HepG2 (cell line): ENCODE measurements around the gene STAT1. TPM values are rescaled to one million over a fixed set of nuclear protein-coding genes. Genes with fewer than 3 reads are reported as not detected.

Experiments
- ATF2 ChIP-seq: sonication (generic); formaldehyde crosslinking; IDR thresholded peaks from 2 replicates; pipeline ENCODE4 v1.4.0; 2020; ENCODE audit warnings: missing genetic modification reagents
- BCL6 ChIP-seq: IDR thresholded peaks from 2 replicates; pipeline ENCODE4 v1.6.1; 2016; ENCODE audit warnings: missing genetic modification reagents, missing compliant biosample characterization
- BRD4 ChIP-seq: sonication (generic); formaldehyde crosslinking; IDR thresholded peaks from 2 replicates; pipeline ENCODE4 v1.4.0; 2020; ENCODE audit warnings: missing genetic modification reagents
- EED ChIP-seq: sonication (generic); formaldehyde crosslinking; IDR thresholded peaks from 2 replicates; pipeline ENCODE4 v1.5.0; 2020; ENCODE audit warnings: mild to moderate bottlenecking, missing genetic modification reagents
- GPN1 ChIP-seq: sonication (generic); formaldehyde crosslinking; IDR thresholded peaks from 2 replicates; pipeline ENCODE4 v1.5.1; 2020; ENCODE audit warnings: missing genetic modification reagents, borderline replicate concordance
- IRF1 ChIP-seq: sonication (generic); formaldehyde crosslinking; IDR thresholded peaks from 2 replicates; pipeline ENCODE4 v1.4.0; 2020; ENCODE audit warnings: low read depth, mild to moderate bottlenecking, missing genetic modification reagents
- KLF11 ChIP-seq: IDR thresholded peaks from 2 replicates; pipeline ENCODE4 v1.6.1; 2016; ENCODE audit warnings: missing compliant biosample characterization
- SNAPC4 ChIP-seq: sonication (generic); formaldehyde crosslinking; IDR thresholded peaks from 2 replicates; pipeline ENCODE4 v1.4.0; 2020; ENCODE audit warnings: mild to moderate bottlenecking, missing genetic modification reagents
- SOX5 ChIP-seq: IDR thresholded peaks from 2 replicates; pipeline ENCODE4 v1.6.1; 2016; ENCODE audit warnings: borderline replicate concordance
- TARDBP ChIP-seq: sonication (generic); formaldehyde crosslinking; IDR thresholded peaks from 2 replicates; pipeline ENCODE4 v1.8.0; 2022; ENCODE audit warnings: mild to moderate bottlenecking, missing genetic modification reagents
- U2AF1 ChIP-seq: fragments of 200-400 bp; formaldehyde crosslinking; optimal IDR thresholded peaks from 2 replicates; pipeline ENCODE3; 2017; ENCODE audit warnings: mild to moderate bottlenecking, low read depth, low read length
- ZBTB1 ChIP-seq: sonication (generic); formaldehyde crosslinking; IDR thresholded peaks from 2 replicates; pipeline ENCODE4 v1.4.0; 2020; ENCODE audit warnings: missing genetic modification reagents, borderline replicate concordance
- ZKSCAN5 ChIP-seq: sonication (generic); formaldehyde crosslinking; IDR thresholded peaks from 2 replicates; pipeline ENCODE4 v1.5.1; 2020; ENCODE audit warnings: mild to moderate bottlenecking, missing genetic modification reagents
- ZMAT5 ChIP-seq: sonication (generic); formaldehyde crosslinking; IDR thresholded peaks from 2 replicates; pipeline ENCODE4 v1.5.0; 2020; ENCODE audit warnings: mild to moderate bottlenecking, low read depth, missing genetic modification reagents, borderline replicate concordance
- ZNF292 ChIP-seq: sonication (generic); formaldehyde crosslinking; IDR thresholded peaks from 2 replicates; pipeline ENCODE4 v1.8.1; 2022; ENCODE audit warnings: mild to moderate bottlenecking, low read depth, missing genetic modification reagents, borderline replicate concordance
- ZNF724P ChIP-seq: sonication (generic); formaldehyde crosslinking; IDR thresholded peaks from 2 replicates; pipeline ENCODE4 v1.8.0; 2022; ENCODE audit warnings: missing genetic modification reagents, borderline replicate concordance
- ZNF761 ChIP-seq: sonication (generic); formaldehyde crosslinking; conservative IDR thresholded peaks from 2 replicates; pipeline ENCODE4 v1.4.0; 2020; ENCODE audit warnings: mild to moderate bottlenecking, missing genetic modification reagents
- polyA plus RNA-seq, 8 experiments: library from polyadenylated mRNA; depleted of rRNA in 3 of 8; stranded (reverse) in 7 of 8; unstranded in 1 of 8; fragments of >200 nt; fragmentation: Illumina TruSeq in 4 of 8; extraction: Trizol in 4 of 8; gene quantifications; 2 replicates each; pipeline versions ENCODE4 v1.2.1 to v1.2.3, GENCODE V29; 2011 to 2016; ENCODE audit warnings: low read depth in 4 of 8, missing spikeins in 1 of 8, mixed read lengths in 1 of 8; ENCODE audit not compliant: insufficient read depth in 1 of 8
- total RNA-seq, 5 experiments: library from RNA; depleted of rRNA; stranded (reverse); fragments of >200 nt; fragmentation: Illumina TruSeq; extraction: Trizol; gene quantifications; 2 replicates each; pipeline ENCODE4 v1.2.3, GENCODE V29; 2016; ENCODE audit warnings: low read depth in 1 of 5
- TF ChIP-seq, protein P1 (sequence below): IDR thresholded peaks from 2 replicates; pipeline ENCODE4 v1.6.1; 2016; ENCODE audit warnings: missing biosample characterization, missing genetic modification reagents, low read depth
- TF ChIP-seq, protein P2 (sequence below): IDR thresholded peaks from 2 replicates; pipeline ENCODE4 v1.6.1; 2016; ENCODE audit warnings: low read depth

STAT1 gene
- total and polyA plus RNA-seq, 2 of the 13 experiments (the other 11 are each of a cell fraction or from before 2014, with no cell fraction given): 21.8 to 59.6 TPM

GRCh38 chr2:191041418-191042161, 27.6 kb upstream of the STAT1 start (continued):
- TF ChIP-seq EED (CRISPR knock-in tag) (no peak), ZKSCAN5 (CRISPR knock-in tag) (0 out of 2 replicates have a peak, but pooled peaks have one; percentile 47), BRD4 (CRISPR knock-in tag) (no peak), ZNF292 (CRISPR knock-in tag) (peak; percentile 60; the same call in 1 of the 2 replicates), ZMAT5 (no peak), SOX5 (CRISPR knock-in tag) (peak; percentile 34; the same call in 1 of the 2 replicates), KLF11 (CRISPR knock-in tag) (no peak), GPN1 (CRISPR knock-in tag) (no peak), U2AF1 (no peak), TARDBP (CRISPR knock-in tag) (no peak), ZNF724P (peak; percentile 51; the same call in 1 of the 2 replicates), IRF1 (no peak), SNAPC4 (CRISPR knock-in tag) (peak; percentile 93), ZNF761 (CRISPR knock-in tag) (no peak), ZBTB1 (CRISPR knock-in tag) (no peak), BCL6 (CRISPR knock-in tag) (peak; percentile 49; the same call in 1 of the 2 replicates), ATF2 (CRISPR knock-in tag) (no peak)
- TF ChIP-seq, protein P1, sequence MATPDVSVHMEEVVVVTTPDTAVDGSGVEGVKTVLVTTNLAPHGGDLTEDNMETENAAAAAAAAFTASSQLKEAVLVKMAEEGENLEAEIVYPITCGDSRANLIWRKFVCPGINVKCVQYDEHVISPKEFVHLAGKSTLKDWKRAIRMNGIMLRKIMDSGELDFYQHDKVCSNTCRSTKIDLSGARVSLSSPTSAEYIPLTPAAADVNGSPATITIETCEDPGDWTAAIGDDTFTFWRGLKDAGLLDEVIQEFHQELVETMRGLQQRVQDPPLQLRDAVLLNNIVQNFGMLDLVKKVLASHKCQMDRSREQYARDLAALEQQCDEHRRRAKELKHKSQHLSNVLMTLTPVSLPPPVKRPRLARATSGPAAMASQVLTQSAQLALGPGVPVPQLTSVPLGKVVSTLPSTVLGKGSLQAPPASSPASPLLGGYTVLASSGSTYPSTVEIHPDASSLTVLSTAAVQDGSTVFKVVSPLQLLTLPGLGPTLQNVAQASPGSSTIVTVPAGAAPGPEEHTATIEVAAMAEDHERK: no peak
- TF ChIP-seq, protein P2, sequence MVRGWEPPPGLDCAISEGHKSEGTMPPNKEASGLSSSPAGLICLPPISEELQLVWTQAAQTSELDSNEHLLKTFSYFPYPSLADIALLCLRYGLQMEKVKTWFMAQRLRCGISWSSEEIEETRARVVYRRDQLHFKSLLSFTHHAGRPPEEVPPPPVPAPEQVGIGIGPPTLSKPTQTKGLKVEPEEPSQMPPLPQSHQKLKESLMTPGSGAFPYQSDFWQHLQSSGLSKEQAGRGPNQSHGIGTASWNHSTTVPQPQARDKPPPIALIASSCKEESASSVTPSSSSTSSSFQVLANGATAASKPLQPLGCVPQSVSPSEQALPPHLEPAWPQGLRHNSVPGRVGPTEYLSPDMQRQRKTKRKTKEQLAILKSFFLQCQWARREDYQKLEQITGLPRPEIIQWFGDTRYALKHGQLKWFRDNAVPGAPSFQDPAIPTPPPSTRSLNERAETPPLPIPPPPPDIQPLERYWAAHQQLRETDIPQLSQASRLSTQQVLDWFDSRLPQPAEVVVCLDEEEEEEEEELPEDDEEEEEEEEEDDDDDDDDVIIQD (CRISPR knock-in tag): peak; percentile 72
